HG02840 (cell line): ENCODE data around the gene ACOT11.
"Not testable (repeated sequence)": the region's sequence is repeated elsewhere in the genome, so short reads cannot be mapped to it uniquely, and the experiment has no call there.

Source experiments
- ATAC-seq: cut with Tn5 transposase; IDR thresholded peaks from one replicate; pipeline ENCODE4 v1.9.1; 2021; ENCODE audit warnings: mild to moderate bottlenecking, moderate library complexity, moderate number of reproducible peaks; ENCODE audit not compliant: unreplicated experiment, low FRiP score

Gene ACOT11

GRCh38 chr1:54547601-54548388, at the start of gene ACOT11:
Gene ACOT11, plus strand, starts transcription at chr1:54548228. Its CDS starts 82 bp downstream, at chr1:54548310.
- ATAC-seq: no peak

- ATAC-seq: no peak
Measured at GRCh38 chr1:54498383-54499096, 49.5 kb upstream of the ACOT11 start.

- ATAC-seq: no peak
Measured at GRCh38 chr1:54499097-54499359, 49.0 kb upstream of the ACOT11 start.

- no peak for ATAC-seq
Measured at GRCh38 chr1:54499360-54500106, 48.5 kb upstream of the ACOT11 start.

GRCh38 chr1:54500107-54500431, 48.0 kb upstream of the ACOT11 start:
- ATAC-seq: no peak

GRCh38 chr1:54501849-54502248, 46.2 kb upstream of the ACOT11 start:
- no peak for ATAC-seq

- no peak for ATAC-seq
Measured at GRCh38 chr1:54502342-54502741, 45.7 kb upstream of the ACOT11 start.

- ATAC-seq: no peak
Measured at GRCh38 chr1:54506594-54506993, 41.4 kb upstream of the ACOT11 start.

- no peak for ATAC-seq
Measured at GRCh38 chr1:54507033-54507870, 40.8 kb upstream of the ACOT11 start.

- ATAC-seq: no peak
Measured at GRCh38 chr1:54510715-54511270, 37.2 kb upstream of the ACOT11 start.

GRCh38 chr1:54513921-54514580, 34.0 kb upstream of the ACOT11 start:
- not testable (repeated sequence) for ATAC-seq

GRCh38 chr1:54516249-54516920, 31.6 kb upstream of the ACOT11 start:
- ATAC-seq: no peak

- no peak for ATAC-seq
Measured at GRCh38 chr1:54517496-54517895, 30.5 kb upstream of the ACOT11 start.

GRCh38 chr1:54518489-54518888, 29.5 kb upstream of the ACOT11 start:
- no peak for ATAC-seq

GRCh38 chr1:54519709-54520108, 28.3 kb upstream of the ACOT11 start:
- ATAC-seq: no peak

GRCh38 chr1:54520631-54521321, 27.3 kb upstream of the ACOT11 start:
- no peak for ATAC-seq

- ATAC-seq: not testable (repeated sequence)
Measured at GRCh38 chr1:54526565-54526964, 21.5 kb upstream of the ACOT11 start.

- no peak for ATAC-seq
Measured at GRCh38 chr1:54528613-54529012, 19.4 kb upstream of the ACOT11 start.

- no peak for ATAC-seq
Measured at GRCh38 chr1:54532033-54532432, 16.0 kb upstream of the ACOT11 start.
